ENCODE data around the gene ALOX15B.

GRCh38 chr17:7989781-7990655 is 48.8 kb upstream of the ALOX15B start:
- TF ChIP-seq CTCF (IDR thresholded peaks at IDR 0.05; ENCODE audit: borderline replicate concordance, extremely low read depth, low read length, poor library complexity, severe bottlenecking) = peak; percentile 98
- no peak for TF ChIP-seq EZH2 (IDR thresholded peaks at IDR 0.05; ENCODE audit: borderline replicate concordance, low read depth, low read length, severe bottlenecking)

All from DND-41 (cell line).